Tibial nerve (tissue), 3 donors: ENCODE data around the gene DDB1.

Experiments
- CTCF ChIP-seq, 5 experiments: fragments of 200-600 bp in 3 of 5; fragments of 450-650 bp in 2 of 5; sonication (generic) in 3 of 5; IDR thresholded peaks; one replicate each; pipeline ENCODE4 v1.5.1; 2016 to 2019; ENCODE audit warnings: antibody characterized with exemption in 5 of 5, mild to moderate bottlenecking in 3 of 5, moderate library complexity in 2 of 5
- POLR2A ChIP-seq, 2 donors: fragments of 450-650 bp; IDR thresholded peaks; one replicate each; pipeline ENCODE4 v1.6.1; 2017; ENCODE audit warnings: antibody characterized with exemption in 2 of 2, mild to moderate bottlenecking in 2 of 2, moderate library complexity in 2 of 2

- TF ChIP-seq CTCF (IDR thresholded peaks at IDR 0.05) = no peak
- no peak for TF ChIP-seq POLR2A (IDR thresholded peaks at IDR 0.05)
These were observed 66.3 kb downstream of the DDB1 start for GRCh38 chr11:61266602-61267001.
